Fibroblast of peridontal ligament (primary cell): ENCODE data around the gene PRSS50.

ENCODE experiments used
- DNase-seq: peaks from one replicate; pipeline ENCODE4 v3.0.0-alpha.2; 2010; ENCODE audit errors: extremely low read depth

The PRSS50 gene

DNA sequence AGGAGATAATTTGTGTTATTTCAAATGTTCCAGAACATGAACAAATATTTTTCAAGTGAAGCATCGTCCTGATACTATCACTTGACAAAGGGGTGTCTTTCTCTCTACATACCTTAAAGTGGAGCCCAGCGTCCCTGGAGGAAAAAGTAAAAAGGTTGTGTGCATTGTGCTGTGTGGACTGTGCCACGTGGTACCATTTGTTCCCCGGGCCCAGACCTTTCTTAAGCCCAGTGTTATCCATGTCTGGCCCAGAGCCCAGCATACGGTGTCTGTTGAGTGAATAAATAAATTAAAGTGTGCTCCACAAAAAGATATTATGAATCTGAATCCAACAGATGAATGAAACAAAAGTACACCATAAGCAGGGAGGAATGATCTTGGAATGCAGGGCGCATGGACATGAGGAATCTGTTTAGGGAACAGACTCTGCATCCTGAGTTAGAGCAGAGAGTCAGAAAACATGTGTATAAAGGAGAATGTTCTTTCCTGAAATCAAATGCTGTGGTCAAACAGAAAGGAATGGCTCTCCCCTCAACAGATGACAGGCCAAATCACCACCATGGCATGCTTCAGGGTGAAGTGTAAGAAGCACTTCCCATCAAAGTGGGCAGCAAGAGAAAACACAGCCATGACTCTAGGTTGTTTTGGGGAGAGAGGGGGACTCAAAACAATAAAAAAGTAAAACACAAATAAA lies 8.1 kb upstream of the PRSS50 start:
- peak; percentile 6 for DNase-seq

DNA sequence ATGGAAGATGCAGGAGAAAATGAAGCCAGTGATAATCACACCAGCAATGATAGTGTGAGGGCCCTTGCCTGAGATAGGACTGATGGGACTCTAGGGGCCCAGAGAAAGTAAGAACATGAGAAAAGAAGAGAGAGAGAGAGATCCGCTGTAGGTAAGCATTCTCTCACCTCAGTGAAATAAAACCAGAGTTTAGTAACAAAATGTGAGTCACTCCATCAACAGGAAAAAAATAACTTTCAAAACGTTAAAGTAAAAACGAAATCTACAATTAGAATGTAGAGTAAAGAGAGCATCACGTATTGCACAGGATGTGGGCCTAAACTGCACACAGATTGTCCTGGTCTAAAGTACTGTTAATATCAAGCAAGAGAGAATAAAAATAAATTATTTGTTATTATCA lies 6.8 kb upstream of the PRSS50 start:
- no peak for DNase-seq

DNA sequence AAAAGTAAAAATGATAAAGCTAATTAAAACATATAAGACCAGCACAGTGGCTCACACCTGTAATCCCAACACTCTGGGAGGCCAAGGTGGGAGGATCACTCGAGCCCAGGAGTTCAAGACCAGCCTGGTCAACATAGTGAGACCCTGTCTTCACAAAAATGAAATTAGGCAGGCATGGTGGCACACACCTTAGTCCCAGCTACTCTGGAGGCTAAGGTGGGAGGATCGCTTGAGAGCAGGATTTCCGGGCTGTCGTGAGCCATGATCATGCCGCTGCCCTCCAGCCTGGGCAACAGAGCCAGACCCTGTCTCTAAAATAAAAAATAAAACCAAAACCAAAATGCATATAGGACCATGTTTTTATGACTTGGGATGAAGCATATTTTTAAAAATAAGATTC lies 4.8 kb upstream of the PRSS50 start:
- DNase-seq = no peak

DNA sequence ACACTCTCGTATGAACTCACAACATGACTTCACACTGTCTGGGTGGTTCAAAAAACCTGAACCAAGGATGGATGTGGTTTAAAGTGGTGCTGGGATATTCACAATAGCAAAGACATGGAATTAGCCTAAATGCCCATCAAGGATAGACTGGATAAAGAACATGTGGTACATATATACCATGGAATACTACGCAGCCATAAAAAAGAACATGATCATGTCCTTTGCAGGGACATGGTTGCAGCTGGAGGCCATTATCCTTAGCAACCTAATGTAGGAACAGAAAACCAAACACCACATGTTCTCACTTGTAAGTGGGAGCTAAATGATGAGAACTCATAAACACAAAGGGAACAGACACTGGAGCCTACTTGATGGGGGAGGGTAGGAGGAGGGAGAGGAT lies 3.3 kb upstream of the PRSS50 start:
- no peak for DNase-seq

DNA sequence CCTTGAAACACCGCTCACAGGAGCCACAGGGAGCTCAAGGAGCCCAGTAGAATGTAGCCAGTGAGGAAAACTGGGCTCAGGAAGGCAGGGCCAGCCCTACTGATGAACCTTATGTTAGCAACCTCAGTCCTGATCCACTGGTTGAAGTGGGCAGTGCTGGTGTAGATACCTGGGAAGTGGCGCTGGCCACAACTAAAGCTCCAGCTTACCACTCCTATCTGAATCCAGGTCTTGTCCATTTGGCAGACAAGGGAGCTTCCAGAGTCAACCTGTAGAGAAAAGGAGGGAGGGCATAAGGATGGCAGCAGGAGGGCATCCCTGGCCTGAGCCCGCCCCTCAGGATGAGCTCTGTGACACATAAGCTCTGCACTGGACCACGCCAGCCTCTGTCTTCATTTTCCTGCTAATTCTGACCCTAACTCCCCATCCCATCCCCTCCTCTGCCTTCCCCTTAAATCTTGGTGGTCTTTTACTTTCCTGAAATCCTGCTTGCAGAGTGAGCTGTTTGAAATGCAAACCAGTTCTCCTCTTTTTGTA lies 2.1 kb upstream of the PRSS50 start:
- DNase-seq = no peak

DNA sequence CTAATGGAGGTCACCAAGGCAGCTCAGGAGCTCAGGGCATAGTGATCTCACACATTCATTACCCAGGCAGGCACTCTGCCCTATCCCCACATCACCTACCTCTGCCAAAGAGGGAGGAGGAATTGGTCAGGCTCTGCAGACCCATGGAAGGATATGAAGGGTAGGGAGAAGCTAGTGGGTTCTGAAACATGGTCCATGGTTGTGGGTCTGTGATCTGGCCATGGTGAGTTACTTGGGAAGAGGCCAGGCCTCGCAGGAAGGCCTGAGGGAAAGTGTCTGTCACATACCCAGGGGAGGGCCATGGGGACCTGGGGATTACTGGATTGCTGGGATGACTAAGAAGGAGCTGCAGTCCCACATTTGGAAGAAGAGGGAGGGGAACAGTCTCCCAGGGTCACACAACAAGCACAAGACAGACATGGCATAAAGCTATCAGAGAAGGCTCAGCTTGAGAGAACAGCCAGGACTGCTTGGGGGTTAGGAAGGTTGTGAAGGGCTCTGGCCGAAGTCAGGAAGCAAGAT lies 1.4 kb upstream of the PRSS50 start:
- DNase-seq = no peak

DNA sequence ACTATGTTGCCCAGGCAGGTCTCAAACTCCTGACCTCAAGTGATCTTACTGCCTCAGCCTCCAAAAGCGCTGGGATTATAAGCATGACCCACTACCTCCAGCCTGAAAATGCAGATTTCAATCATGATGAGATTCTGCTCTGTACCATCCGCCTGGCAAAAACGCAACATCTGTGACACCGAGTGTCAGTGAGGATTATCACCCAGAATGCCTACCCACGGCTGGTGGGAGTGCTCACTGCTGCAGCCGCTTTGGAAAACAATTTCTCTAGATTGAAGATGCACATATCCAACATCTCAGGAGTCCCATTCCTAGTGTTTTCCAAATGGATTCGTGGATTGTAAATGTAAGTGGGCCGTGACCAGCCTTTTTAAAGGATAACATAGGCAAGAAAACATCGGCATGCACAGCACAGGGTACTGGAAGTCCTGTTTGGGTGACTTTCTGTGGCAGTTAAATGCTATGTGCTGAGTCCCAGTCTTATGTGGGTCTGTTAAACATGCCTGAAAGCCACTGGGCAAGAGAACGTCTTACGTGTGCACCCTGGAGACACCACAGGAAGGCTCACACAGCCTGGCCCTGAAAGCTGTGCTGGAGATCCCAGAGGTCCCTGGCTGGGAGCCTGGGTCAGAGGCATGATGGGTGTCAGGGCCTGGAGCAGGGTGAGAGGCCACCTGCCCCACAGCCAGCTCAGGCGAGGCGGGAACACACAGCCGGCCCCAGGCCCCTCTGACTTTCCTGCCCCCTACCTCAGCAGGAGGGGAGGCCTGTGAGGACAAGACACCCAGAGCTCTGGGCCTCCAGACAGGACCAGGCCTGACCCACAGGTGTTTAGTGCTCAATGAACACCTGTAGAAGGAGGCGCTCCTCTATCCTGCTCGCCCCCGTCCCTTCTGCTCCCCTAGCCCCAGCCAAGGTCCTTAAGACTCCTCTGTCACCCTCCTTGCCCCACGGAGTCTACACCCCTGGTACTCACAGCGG lies 918 bp downstream of the PRSS50 start:
- DNase-seq = no peak

DNA sequence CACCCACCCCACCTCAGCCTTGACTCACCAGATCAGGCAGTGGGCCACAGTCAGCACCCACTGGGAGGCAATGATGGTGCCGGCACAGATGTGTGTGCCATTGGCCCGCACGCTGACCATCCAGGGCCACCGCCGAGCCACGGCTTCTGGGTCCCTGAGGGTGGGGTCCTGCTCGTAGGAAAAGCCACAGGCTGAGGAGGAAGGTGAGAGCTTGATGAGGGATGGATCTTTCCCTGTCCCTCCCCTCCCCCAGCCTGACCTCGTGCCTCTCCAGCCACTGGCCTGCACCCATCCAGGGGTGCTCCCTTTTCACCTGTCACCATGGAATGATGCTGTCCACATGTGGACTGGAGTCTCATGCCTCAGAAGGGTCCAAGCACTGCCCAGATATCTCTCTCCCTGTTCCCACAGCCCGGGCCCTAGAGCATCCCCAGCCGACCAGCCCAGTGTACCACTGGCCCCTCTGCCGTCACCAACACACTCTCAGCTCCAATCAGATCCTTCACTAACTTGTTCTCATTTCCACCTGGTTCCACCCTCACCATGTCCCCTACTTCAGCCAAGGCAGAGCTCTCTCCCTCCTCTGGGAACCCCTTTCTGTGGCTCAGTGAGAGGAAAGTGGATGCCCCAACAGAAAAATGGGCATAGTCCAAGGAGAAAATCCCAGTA lies 2.0 kb downstream of the PRSS50 start:
- DNase-seq = no peak

DNA sequence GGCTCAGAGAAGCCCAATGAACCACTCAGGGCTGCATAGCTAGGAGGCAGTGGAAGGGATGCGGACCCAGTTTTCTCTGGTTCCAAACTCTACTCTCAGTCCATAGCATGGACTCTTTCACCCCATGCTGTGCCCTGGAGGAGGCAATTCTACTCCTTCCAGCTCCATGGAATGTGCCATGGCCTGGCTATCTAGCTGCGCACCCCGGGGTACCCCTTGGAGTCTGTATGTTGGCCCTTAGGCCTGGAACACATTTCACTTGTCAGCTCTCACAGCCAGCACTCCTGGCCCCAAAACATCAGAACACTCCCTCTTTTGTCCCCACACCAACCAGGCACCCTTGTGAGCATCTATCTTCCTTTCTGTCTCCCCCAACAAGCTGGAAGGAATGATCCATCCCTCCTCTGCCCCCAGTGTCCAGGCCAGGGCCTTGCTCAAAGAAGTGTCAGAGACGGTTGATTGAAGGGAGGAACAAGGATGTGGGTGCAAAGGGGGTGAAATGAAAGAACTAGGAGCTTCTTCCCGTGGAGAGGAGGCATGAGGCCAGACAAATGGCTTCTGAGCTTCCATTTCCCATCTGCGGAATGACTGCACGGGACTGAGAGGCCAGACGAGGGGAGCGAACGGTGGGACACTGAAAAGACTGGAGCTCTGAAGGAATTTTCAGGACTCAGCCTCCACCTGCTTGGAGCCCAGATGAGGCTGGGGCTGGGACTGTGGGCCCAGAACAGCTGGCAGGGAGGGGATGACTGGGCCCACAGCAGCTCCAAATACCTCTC lies 2.8 kb downstream of the PRSS50 start:
- DNase-seq = no peak

DNA sequence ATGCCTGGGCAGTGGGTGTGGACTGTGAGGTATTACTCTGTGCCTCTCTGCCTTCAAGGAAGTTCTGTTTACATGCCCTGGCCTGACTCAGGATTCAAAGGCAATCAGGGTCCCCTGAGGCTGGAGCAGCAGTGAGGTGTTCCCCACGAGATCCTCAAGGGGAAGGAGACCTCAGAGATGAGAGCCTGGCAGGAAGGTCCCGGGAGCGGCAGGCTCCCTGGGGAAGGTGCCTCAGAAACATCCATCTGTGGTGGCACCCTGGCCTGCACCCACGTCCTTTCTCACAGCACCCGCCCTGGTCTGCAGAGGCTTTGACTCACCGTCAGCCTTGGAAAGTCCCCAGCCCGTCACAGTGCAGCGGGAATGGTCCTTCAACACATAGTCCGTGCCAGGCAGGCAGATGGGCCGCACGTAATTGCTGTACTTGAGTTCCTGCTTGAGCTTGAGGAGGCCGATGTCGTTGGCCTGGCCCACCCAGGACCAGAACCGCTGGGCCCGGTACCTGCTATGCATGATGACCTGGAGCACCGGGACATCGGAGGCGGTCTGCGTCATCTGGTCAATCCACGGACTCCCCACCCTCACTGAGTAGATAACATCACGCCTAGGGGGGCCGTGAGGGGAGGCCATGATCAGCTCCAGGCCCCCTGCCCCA lies 3.6 kb downstream of the PRSS50 start:
- DNase-seq = no peak

DNA sequence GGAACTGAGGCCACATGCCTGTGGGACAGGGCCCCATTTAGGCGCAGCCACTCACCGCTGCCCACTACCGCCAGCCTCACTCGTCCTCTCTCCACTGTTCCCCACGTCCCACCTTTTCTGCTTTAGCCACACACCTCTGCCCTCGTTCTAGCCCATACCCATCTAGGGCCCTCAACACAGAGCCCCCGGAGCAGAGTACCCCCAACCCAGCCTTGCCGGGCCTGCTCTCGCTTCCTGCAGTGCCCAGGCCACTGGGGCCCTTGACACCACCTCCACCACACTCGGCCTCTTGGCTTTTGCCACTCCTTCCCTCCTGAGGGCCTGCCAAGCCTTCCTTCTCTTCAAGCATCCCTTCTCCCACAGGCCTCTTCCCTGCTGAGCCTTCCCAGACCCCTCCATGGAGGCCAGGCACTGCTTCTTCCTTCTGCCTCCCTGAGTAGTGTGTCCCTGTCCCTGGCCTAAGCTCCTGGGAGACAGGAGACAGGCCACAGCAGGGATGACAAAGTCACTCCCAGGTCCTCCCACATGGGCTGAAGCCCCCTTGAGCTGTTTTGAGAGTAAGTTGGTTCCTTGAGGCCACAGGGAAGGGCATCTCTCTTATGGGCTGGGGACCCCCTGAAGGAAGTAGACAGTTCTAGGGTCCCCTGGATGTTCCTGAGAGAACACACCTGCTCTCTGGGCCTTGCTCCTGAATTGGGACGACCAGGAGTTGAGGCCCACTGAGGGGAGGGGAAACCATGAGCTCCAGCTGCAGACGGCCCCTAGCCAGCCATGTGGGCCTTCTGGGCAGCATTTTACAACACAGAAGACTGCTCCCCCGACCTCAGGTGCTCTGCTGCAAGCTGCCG lies 4.4 kb downstream of the PRSS50 start:
- no peak for DNase-seq

DNA sequence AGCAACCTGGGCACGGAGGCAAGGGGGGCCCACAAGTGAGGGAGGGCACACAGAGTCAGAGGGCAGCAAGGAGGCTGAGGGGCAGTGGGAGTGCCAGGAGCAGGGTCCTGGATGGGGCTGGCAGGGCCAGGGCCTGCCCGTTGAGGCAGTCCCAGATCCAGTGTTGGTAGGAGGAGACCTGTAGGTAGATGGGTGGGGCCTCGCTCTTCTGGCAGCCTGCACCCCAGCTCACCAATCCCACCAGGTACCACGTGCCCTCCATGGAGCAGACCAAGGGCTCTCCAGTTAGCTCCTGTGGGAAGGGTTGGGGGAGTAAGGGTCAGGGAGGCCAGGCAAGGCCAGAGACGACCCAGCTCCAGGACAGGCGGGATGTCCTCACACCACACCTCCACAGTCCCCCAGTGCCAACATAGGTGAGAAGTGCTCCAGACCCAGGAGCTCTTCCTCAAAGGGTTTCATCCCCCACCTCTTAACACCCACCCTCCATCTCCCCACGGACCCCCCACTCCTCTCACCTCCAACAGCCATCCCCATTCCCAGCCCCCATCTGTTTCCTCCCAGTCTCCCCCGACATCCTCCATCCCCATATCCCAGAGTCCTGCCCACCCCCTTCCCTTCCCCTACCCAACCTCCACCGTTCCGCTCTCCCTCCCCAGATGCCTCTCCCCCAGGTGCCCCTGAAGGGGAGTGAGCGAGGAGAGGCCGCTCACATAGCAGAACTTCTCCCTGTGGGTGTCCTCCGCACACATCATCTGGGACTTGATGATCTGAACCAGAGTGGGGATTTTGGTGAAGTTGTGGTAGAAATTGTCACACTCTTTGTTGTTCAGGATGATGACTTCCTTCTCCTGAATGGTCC lies 5.2 kb downstream of the PRSS50 start:
- DNase-seq = no peak

DNA sequence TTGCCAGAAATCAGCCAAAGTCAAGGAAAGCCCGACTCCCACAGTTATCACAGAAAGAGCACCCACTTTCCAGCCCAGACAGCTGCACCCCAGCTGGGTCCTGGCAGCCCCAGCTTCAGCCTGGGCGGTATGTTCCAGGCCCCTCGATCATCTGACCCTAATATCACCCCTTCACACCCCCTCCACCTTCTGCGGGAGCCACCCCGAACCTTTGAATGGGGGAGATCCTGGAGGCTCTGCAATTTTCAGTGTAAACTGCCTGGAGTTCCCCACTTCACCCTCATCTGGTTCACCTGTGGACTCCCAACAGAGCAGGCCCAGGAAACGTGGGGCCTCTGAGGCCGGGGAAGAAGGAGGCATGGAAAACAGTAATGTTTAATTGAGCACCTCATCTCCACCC lies 5.9 kb downstream of the PRSS50 start:
- no peak for DNase-seq

DNA sequence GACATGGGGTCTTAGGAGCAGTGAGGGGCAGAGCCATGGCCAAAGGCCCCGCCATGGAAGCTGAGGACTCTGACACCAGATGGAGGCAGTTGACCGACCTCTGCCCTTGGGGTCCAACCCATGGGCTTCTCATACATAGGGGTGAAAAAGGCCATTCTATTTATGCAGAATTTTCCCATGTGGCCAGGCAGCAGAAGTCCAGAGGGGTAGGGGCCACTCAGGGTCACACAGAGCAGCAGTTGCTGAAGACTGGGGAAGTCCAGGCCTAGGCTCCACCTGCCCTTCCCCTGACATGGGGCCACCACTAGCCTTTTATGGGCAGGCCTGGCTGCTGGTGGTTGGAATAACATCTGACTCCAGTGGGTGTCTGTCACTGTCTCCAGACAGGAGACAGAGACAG lies 6.4 kb downstream of the PRSS50 start:
- no peak for DNase-seq

DNA sequence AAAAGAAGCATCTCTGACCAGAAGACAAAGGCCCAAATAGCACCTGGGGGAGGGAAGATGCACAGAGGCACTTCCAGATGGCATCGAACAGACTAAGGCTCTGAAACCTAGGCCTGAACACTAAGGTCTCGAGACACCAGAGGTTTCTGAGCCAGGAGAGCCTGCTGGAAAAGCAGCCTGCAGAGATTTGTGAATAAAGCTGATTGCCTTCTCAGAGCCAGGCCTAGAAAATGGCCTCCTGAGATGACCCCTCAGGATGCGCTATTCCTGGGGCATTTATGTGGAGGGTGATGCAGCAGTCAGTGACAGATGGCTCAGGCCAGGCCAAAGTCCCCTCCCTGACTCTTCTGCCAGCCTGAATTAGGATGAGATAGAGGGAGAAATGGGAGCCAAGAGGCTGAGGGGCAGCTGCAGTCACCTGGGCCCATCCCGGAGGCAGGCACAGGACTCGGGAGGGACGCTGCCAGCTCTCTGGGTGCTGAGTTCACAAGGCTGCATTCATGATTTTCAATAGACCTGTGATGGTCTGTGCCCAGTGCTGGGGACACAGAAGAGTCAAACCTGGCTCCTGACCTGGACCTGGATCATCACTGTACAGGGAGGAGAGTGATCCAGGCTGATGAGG lies 6.9 kb downstream of the PRSS50 start:
- DNase-seq = no peak

DNA sequence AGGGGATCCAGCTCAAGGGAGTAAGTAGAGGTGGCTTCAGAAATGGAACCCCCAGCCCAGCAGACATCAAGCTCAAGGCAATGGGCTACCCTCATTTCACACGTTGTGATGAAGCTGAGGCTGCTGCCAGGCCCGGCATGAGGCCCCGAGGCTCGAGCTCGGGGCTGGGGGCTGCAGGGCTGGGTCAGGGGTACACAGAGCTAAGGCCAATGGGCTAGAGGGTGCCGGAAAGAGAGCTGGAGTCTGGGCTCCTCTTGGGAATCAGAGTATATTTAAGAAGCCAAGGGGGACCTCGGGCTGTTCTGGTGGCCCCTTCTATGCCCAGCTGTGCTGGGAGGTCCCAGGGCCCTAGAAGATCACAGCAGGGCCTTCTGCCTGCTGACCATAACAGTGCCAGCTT lies 7.4 kb downstream of the PRSS50 start:
- DNase-seq = no peak

DNA sequence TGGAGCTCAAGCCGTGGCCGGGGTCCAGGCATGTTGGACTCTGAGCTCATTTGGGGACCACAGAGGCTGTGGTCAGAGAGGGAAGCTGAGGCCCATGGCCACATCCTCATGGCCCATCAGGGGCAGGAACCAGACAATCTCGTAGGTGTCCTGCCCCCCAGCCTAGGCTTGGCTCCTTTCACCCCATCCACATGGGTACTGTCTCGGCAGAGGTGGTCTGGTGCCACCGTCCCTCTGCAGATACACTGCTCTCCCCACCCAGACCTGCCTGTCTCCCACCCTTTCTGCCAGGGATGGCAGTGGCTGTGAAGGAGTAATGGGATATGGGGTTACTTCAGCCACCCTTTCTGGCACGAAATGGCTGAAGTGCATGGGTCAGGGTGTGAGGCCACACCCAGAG lies 7.9 kb downstream of the PRSS50 start:
- DNase-seq = no peak

DNA sequence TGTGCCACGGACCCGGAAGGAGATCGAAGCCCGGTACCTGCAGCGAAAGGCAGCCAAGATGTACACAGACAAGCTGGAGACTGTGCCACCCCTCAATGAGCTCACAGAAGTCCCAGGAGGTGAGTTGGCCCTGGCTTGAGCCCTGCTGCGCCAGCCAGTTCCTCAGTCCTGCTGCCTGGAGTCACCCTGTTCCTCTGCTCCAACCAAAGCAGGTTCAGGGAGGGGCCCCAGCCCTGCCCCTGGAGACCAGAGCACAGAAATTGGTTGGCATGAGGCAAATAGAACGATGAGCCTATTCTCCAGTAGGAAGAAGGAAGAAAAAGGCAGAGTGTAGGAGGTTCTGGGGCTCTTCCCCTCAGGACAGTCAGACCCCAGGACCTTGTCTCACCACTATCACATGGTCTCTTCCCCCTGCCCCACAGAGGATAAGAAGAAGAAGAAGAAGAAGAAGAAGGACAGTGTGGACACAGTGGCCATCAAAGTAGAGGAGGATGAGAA lies 8.5 kb downstream of the PRSS50 start:
- no peak for DNase-seq
